PC-9 (cell line): ENCODE measurements around the gene OR7A5. TPM values are rescaled to one million over a fixed set of nuclear protein-coding genes. Genes with fewer than 3 reads are reported as not detected.

Source experiments
- BruUV-seq: library from RNA; stranded (reverse); fragments of 400-500 nt; replicated peaks from 2 replicates; lab custom pipeline; 2021; lab: Mats Ljungman, UMichigan
- CTCF ChIA-PET: fragments of 300-600 bp; sonication (Branson Sonifier 250); formaldehyde crosslinking; loops from one replicate; lab custom pipeline; 2022; ENCODE audit warnings: antibody characterized with exemption; lab: Charles Lee
- POLR2A ChIA-PET: fragments of 300-600 bp; sonication (Branson Sonifier 250); formaldehyde crosslinking; loops from one replicate; lab custom pipeline; 2022; ENCODE audit warnings: antibody characterized with exemption; ENCODE audit not compliant: unreplicated experiment; lab: Charles Lee
- DNase-seq, 2 experiments: peaks; one replicate each; pipeline versions ENCODE4 v3.0.0 to v3.0.0-alpha.2; 2015 to 2022; ENCODE audit warnings: mixed read lengths in 1 of 2
- H2AFZ ChIP-seq: fragments of 200-600 bp; sonication (generic); 2 replicates; pipeline ENCODE4 v1.8.1; 2017; ENCODE audit warnings: antibody characterized with exemption
- H3F3A ChIP-seq: fragments of 200-600 bp; sonication (generic); 2 replicates; pipeline ENCODE4 v1.8.1; 2017; ENCODE audit warnings: antibody characterized with exemption, mild to moderate bottlenecking, low read depth; ENCODE audit not compliant: insufficient read depth
- H3K27ac ChIP-seq: fragments of 200-600 bp; sonication (generic); 2 replicates; pipeline ENCODE4 v1.6.1; 2016; ENCODE audit warnings: mixed run types
- H3K27me3 ChIP-seq: fragments of 200-600 bp; sonication (generic); 2 replicates; pipeline ENCODE4 v1.6.1; 2016; ENCODE audit warnings: low read depth, mixed run types; ENCODE audit not compliant: insufficient read depth
- H3K36me3 ChIP-seq: fragments of 200-600 bp; sonication (generic); 2 replicates; pipeline ENCODE4 v1.6.1; 2016; ENCODE audit warnings: low read depth, mixed run types
- H3K4me1 ChIP-seq: fragments of 200-600 bp; sonication (generic); replicated peaks from 2 replicates; pipeline ENCODE4 v1.6.1; 2016; ENCODE audit warnings: mixed run types; ENCODE audit not compliant: insufficient read depth
- H3K4me2 ChIP-seq: fragments of 200-600 bp; sonication (generic); 2 replicates; pipeline ENCODE4 v1.6.1; 2017; ENCODE audit warnings: mixed run types
- H3K4me3 ChIP-seq: fragments of 200-600 bp; sonication (generic); 2 replicates; pipeline ENCODE4 v1.6.1; 2016; ENCODE audit warnings: mixed run types
- H3K79me2 ChIP-seq: fragments of 200-600 bp; sonication (generic); 2 replicates; pipeline ENCODE4 v1.6.1; 2017; ENCODE audit warnings: low read depth, mixed run types
- H3K9me2 ChIP-seq: fragments of 200-600 bp; sonication (generic); 2 replicates; pipeline ENCODE4 v1.8.1; 2017; ENCODE audit warnings: mild to moderate bottlenecking; ENCODE audit not compliant: insufficient read depth
- H3K9me3 ChIP-seq: fragments of 200-600 bp; sonication (generic); 2 replicates; pipeline ENCODE4 v1.8.1; 2016; ENCODE audit warnings: low read depth; ENCODE audit not compliant: insufficient read depth
- H4K20me1 ChIP-seq: fragments of 200-600 bp; sonication (generic); 2 replicates; pipeline ENCODE4 v1.8.1; 2017; ENCODE audit not compliant: insufficient read depth
- CTCF ChIP-seq: fragments of 200-600 bp; sonication (generic); conservative IDR thresholded peaks from 2 replicates; pipeline ENCODE4 v1.6.1; 2017; ENCODE audit warnings: mixed run types, antibody characterized with exemption, mild to moderate bottlenecking, moderate library complexity
- EZH2 ChIP-seq: fragments of 200-600 bp; sonication (generic); IDR thresholded peaks from 2 replicates; pipeline ENCODE4 v1.8.0; 2017; ENCODE audit warnings: antibody characterized with exemption, low read depth
- intact Hi-C: fragments of 100-400 bp; cut with micrococcal nuclease; formaldehyde crosslinking; loops from one replicate; pipeline ENCODE4 v1.10.0; 2022; ENCODE audit not compliant: unreplicated experiment
- total RNA-seq: library from RNA; stranded (reverse); gene quantifications from 2 replicates; pipeline ENCODE4 v1.2.3, GENCODE V29; 2021

OR7A5 gene
- total RNA-seq, 1 experiment from 2014 or later: not detected

DNA sequence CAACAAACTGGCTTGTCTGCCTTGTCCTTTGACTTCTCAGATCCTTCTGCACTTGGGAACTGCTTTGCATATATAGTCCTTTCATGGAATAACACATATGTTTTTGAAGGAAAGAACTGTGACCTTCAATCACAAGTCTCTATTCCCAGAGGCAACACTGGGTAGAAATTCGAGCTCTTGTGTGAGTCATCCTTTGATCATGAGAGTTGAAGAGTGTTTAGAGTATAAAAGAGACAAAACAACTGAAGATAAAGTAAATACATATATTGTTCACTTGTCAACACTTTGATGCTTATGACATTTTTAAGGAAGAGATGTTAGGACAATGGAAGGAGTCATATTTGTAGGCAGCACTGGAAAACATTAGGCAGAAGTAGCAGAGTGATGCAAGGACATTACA, 5.2 kb upstream of the OR7A5 start:
- no peak overlapping the region for H3K27ac ChIP-seq
- no TSS peak for BruUV-seq
- no peak overlapping the region for H3K4me2 ChIP-seq
- no peaks in the 10 kb centered on the region for H3K9me2 ChIP-seq
- intact Hi-C loops: no loop called here
- no peaks in the 10 kb centered on the region for H4K20me1 ChIP-seq
- no peaks in the 10 kb centered on the region for H3F3A ChIP-seq
- H2AFZ ChIP-seq: no peak overlapping the region
- H3K9me3 ChIP-seq: no peaks in the 10 kb centered on the region; the same call in 1 of the 2 replicates
- H3K4me1 ChIP-seq: peaks cover 8% of the 10 kb centered on the region
- no peak overlapping the region for H3K4me3 ChIP-seq
- CTCF ChIA-PET: no interaction called here
- H3K36me3 ChIP-seq: no peaks in the 10 kb centered on the region
- TF ChIP-seq EZH2 (no peak), CTCF (no peak)
- H3K79me2 ChIP-seq: no peaks in the 10 kb centered on the region
- DNase-seq: peak in 1 of 2 experiments; percentile 45
- POLR2A ChIA-PET: no interaction called here
- peaks cover 16% of the 10 kb centered on the region for H3K27me3 ChIP-seq

GRCh38 chr19:14837391-14837790, 2.4 kb upstream of the OR7A5 start:
- Histone ChIP-seq H3F3A (peaks cover 10% of the 10 kb centered on the region; the same call in 1 of the 2 replicates), H3K27ac (no peak overlapping the region), H3K9me2 (no peaks in the 10 kb centered on the region), H2AFZ (no peak overlapping the region), H3K27me3 (no peaks in the 10 kb centered on the region), H3K4me2 (no peak overlapping the region), H3K4me3 (no peak overlapping the region), H3K4me1 (peaks cover 17% of the 10 kb centered on the region), H4K20me1 (no peaks in the 10 kb centered on the region), H3K9me3 (no peaks in the 10 kb centered on the region; the same call in 1 of the 2 replicates), H3K79me2 (no peaks in the 10 kb centered on the region), H3K36me3 (no peaks in the 10 kb centered on the region)
- CTCF ChIA-PET: no interaction called here
- no peak for TF ChIP-seq CTCF
- no peak for TF ChIP-seq EZH2
- no peak for DNase-seq
- intact Hi-C loops: no loop called here
- BruUV-seq: no TSS peak
- POLR2A ChIA-PET: interaction anchor here (0.6 kb wide), 1 partner anchor 1062 kb away, joined by 6 read pairs; no protein-coding TSS in a partner anchor

GRCh38 chr19:14830702-14831101, 4.3 kb downstream of the OR7A5 start:
- no TSS peak for BruUV-seq
- Histone ChIP-seq H2AFZ (no peak overlapping the region), H3F3A (peaks cover 10% of the 10 kb centered on the region; the same call in 1 of the 2 replicates), H3K36me3 (no peaks in the 10 kb centered on the region), H3K4me3 (no peak overlapping the region), H3K27me3 (no peaks in the 10 kb centered on the region), H3K4me2 (no peak overlapping the region), H4K20me1 (no peaks in the 10 kb centered on the region), H3K79me2 (no peaks in the 10 kb centered on the region), H3K4me1 (peaks cover 13% of the 10 kb centered on the region), H3K27ac (no peak overlapping the region), H3K9me2 (no peaks in the 10 kb centered on the region), H3K9me3 (no peaks in the 10 kb centered on the region)
- ChIA-PET CTCF (no interaction called here), POLR2A (no interaction called here)
- intact Hi-C loops: no loop called here
- DNase-seq: no peak
- TF ChIP-seq EZH2 (no peak), CTCF (no peak)
